Hepatocyte (in vitro differentiated cells): ENCODE measurements around the gene SETBP1. TPM values are rescaled to one million over a fixed set of nuclear protein-coding genes. Genes with fewer than 3 reads are reported as not detected.

Experiments
- DNase-seq: peaks from one replicate; pipeline ENCODE4 v3.0.0-alpha.2; 2016; ENCODE audit warnings: low spot score
- H2AFZ ChIP-seq: fragments of 200-600 bp; sonication (generic); 2 replicates; pipeline ENCODE4 v1.6.0; 2016; ENCODE audit warnings: antibody characterized with exemption, mild to moderate bottlenecking
- H3K27ac ChIP-seq: fragments of 200-600 bp; sonication (generic); 2 replicates; pipeline ENCODE4 v1.5.1; 2016; ENCODE audit warnings: mild to moderate bottlenecking
- H3K27me3 ChIP-seq: fragments of 200-600 bp; sonication (generic); 2 replicates; pipeline ENCODE4 v1.6.1; 2016
- H3K36me3 ChIP-seq: fragments of 200-600 bp; sonication (generic); replicated peaks from 2 replicates; pipeline ENCODE4 v1.5.1; 2016; ENCODE audit warnings: low read depth; ENCODE audit not compliant: insufficient read depth
- H3K4me1 ChIP-seq: fragments of 200-600 bp; sonication (generic); 2 replicates; pipeline ENCODE4 v1.5.1; 2016; ENCODE audit warnings: mild to moderate bottlenecking, moderate library complexity; ENCODE audit not compliant: insufficient read depth
- H3K4me2 ChIP-seq: fragments of 200-600 bp; sonication (generic); 2 replicates; pipeline ENCODE4 v1.6.0; 2016
- H3K4me3 ChIP-seq: fragments of 200-600 bp; sonication (generic); 2 replicates; pipeline ENCODE4 v1.5.1; 2016; ENCODE audit warnings: mild to moderate bottlenecking
- H3K79me2 ChIP-seq: fragments of 200-600 bp; sonication (generic); 2 replicates; pipeline ENCODE4 v1.6.0; 2017; ENCODE audit warnings: mild to moderate bottlenecking
- H3K9me2 ChIP-seq: fragments of 200-600 bp; sonication (generic); replicated peaks from 2 replicates; pipeline ENCODE4 v1.6.0; 2017; ENCODE audit warnings: mild to moderate bottlenecking; ENCODE audit not compliant: insufficient read depth
- H3K9me3 ChIP-seq: fragments of 200-600 bp; sonication (generic); 2 replicates; pipeline ENCODE4 v1.5.1; 2016; ENCODE audit warnings: low read depth, mild to moderate bottlenecking
- H4K20me1 ChIP-seq: fragments of 200-600 bp; sonication (generic); 2 replicates; pipeline ENCODE4 v1.6.0; 2016; ENCODE audit warnings: mild to moderate bottlenecking; ENCODE audit not compliant: insufficient read depth, poor library complexity, severe bottlenecking
- EZH2 ChIP-seq: fragments of 200-600 bp; sonication (generic); IDR thresholded peaks from 2 replicates; pipeline ENCODE4 v1.6.1; 2016; ENCODE audit warnings: antibody characterized with exemption, mild to moderate bottlenecking, borderline replicate concordance
- EZH2phosphoT487 ChIP-seq: fragments of 200-600 bp; sonication (generic); IDR thresholded peaks from one replicate; pipeline ENCODE4 v1.6.1; 2018; ENCODE audit warnings: antibody characterized with exemption, mild to moderate bottlenecking, low read depth, moderate library complexity; ENCODE audit not compliant: unreplicated experiment, severe bottlenecking
- WGBS: methylation state at CpG from one replicate; pipeline ENCODE4 v1.1.6; 2016; ENCODE audit warnings: low lambda C conversion rate; ENCODE audit errors: missing lambda C conversion rate; 5-methylcytosine and 5-hydroxymethylcytosine counted together
- polyA plus RNA-seq: library from polyadenylated mRNA; unstranded; fragments of >200 nt; fragmentation: Nextera tagmentation; extraction: Ambion mirVana; gene quantifications from 2 replicates; pipeline ENCODE4 v1.2.1, GENCODE V29; 2016
- total RNA-seq: library from RNA; depleted of rRNA; stranded (reverse); fragments of >200 nt; gene quantifications from 2 replicates; pipeline ENCODE4 v1.2.3, GENCODE V29; 2014
- TF ChIP-seq, protein P1 (sequence below): fragments of 200-600 bp; sonication (generic); IDR thresholded peaks from 2 replicates; pipeline ENCODE4 v1.5.1; 2016; ENCODE audit warnings: antibody characterized with exemption, mild to moderate bottlenecking; ENCODE audit not compliant: poor library complexity

Gene SETBP1
- total and polyA plus RNA-seq, 2 experiments from 2014 or later, result 10.3 to 21.1 TPM

- H3K4me3 ChIP-seq, result no peak overlapping the region
- no peaks in the 10 kb centered on the region for H3K27me3 ChIP-seq
- H3K9me3 ChIP-seq, result no peaks in the 10 kb centered on the region
- no peak overlapping the region for H3K27ac ChIP-seq
- H2AFZ ChIP-seq, result no peak overlapping the region
- TF ChIP-seq EZH2 (no peak), EZH2phosphoT487 (no peak)
- TF ChIP-seq, protein P1, sequence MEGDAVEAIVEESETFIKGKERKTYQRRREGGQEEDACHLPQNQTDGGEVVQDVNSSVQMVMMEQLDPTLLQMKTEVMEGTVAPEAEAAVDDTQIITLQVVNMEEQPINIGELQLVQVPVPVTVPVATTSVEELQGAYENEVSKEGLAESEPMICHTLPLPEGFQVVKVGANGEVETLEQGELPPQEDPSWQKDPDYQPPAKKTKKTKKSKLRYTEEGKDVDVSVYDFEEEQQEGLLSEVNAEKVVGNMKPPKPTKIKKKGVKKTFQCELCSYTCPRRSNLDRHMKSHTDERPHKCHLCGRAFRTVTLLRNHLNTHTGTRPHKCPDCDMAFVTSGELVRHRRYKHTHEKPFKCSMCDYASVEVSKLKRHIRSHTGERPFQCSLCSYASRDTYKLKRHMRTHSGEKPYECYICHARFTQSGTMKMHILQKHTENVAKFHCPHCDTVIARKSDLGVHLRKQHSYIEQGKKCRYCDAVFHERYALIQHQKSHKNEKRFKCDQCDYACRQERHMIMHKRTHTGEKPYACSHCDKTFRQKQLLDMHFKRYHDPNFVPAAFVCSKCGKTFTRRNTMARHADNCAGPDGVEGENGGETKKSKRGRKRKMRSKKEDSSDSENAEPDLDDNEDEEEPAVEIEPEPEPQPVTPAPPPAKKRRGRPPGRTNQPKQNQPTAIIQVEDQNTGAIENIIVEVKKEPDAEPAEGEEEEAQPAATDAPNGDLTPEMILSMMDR, result no peak
- no peaks in the 10 kb centered on the region for H3K9me2 ChIP-seq
- H3K36me3 ChIP-seq, result no peaks in the 10 kb centered on the region
- no peaks in the 10 kb centered on the region for H3K4me1 ChIP-seq
- H4K20me1 ChIP-seq, result no peaks in the 10 kb centered on the region
- peaks cover 3% of the 10 kb centered on the region for H3K79me2 ChIP-seq
- no peak for DNase-seq
- WGBS, result 90% methylated on average over 3 of the region's 3 CpGs
- H3K4me2 ChIP-seq, result no peak overlapping the region
Measured at GRCh38 chr18:44986933-44987332, 306.2 kb downstream of the SETBP1 start.

GRCh38 chr18:44987371-44987770 is 306.7 kb downstream of the SETBP1 start:
- TF ChIP-seq EZH2 (no peak), EZH2phosphoT487 (no peak)
- TF ChIP-seq, protein P1, result no peak
- Histone ChIP-seq H4K20me1 (no peaks in the 10 kb centered on the region), H3K4me1 (no peaks in the 10 kb centered on the region), H3K9me3 (no peaks in the 10 kb centered on the region), H2AFZ (no peak overlapping the region), H3K4me3 (no peak overlapping the region), H3K9me2 (no peaks in the 10 kb centered on the region), H3K27ac (no peak overlapping the region), H3K79me2 (peaks cover 3% of the 10 kb centered on the region), H3K4me2 (no peak overlapping the region), H3K36me3 (no peaks in the 10 kb centered on the region), H3K27me3 (no peaks in the 10 kb centered on the region)
- 53% methylated on average over 4 of the region's 4 CpGs for WGBS
- no peak for DNase-seq

DNA sequence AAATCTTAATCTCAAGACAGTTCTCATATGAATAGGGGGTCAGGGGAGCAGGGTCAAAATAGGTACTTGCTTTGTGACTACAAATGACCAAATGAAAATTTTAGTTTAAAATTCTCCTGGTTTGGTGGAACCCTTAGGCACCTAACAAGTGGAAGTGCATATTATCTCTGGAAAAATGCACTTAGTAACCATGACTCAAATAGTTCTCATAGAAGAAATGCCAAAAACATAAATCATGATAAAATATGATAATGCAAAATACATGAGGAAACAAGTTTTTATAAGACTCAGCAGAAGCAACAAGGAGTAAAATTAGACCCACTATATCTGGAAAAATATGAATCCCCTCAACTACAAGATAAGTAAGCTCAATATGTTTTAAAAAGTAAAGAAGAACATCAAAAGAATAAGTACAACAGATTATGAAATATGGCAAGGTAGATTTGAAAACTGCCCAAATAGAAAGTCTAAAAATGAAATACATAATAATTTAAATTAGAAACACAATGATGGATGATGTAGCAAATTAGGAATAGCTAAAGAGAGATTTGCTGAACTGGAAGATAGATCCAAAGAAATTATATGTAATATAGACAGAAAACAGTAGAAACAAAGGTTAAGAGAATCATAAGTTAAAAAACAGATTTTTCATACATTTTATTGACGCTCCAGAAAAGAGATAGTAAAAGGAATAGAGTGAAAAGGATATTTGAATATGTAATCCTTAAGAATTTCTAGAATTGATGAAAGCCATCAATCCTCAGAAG is 308.3 kb downstream of the SETBP1 start:
- Histone ChIP-seq H2AFZ (no peak overlapping the region), H3K9me3 (no peaks in the 10 kb centered on the region), H3K79me2 (peaks cover 3% of the 10 kb centered on the region), H3K27ac (no peak overlapping the region), H3K4me1 (no peaks in the 10 kb centered on the region), H3K27me3 (no peaks in the 10 kb centered on the region), H3K36me3 (no peaks in the 10 kb centered on the region), H4K20me1 (no peaks in the 10 kb centered on the region), H3K4me2 (no peak overlapping the region), H3K4me3 (no peak overlapping the region), H3K9me2 (no peaks in the 10 kb centered on the region)
- no peak for DNase-seq
- 97% methylated on average over 1 of the region's 1 CpG for WGBS
- TF ChIP-seq EZH2 (no peak), EZH2phosphoT487 (no peak)
- TF ChIP-seq, protein P1, result no peak
